Measurements from ENCODE around the gene CEMIP.

DNA sequence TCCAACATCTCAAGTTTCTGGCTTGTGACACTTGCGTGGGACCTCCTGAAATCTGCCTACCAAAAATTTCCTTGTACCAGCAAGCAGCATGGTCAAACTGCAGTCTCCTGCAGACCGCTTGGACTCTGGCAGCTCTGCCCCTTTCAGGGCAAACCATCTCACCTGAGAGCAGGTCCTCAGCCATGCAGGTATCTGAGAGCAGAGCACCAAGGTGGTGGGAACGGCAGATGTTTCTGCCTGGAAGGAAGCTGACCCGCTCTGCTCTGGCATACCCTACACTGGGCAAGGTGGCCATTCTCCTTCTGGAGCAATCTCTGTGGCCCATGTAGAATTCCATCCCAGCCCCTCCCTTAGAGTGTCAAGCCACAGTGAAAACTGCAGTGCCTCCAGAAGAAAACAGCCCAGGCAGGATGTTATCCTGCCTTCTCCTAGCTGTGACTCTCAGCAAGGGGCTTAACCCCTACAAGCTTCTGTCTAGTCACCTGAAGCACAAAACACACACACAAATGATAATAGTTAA lies 188.9 kb downstream of the CEMIP start:
- TF ChIP-seq, protein P1, sequence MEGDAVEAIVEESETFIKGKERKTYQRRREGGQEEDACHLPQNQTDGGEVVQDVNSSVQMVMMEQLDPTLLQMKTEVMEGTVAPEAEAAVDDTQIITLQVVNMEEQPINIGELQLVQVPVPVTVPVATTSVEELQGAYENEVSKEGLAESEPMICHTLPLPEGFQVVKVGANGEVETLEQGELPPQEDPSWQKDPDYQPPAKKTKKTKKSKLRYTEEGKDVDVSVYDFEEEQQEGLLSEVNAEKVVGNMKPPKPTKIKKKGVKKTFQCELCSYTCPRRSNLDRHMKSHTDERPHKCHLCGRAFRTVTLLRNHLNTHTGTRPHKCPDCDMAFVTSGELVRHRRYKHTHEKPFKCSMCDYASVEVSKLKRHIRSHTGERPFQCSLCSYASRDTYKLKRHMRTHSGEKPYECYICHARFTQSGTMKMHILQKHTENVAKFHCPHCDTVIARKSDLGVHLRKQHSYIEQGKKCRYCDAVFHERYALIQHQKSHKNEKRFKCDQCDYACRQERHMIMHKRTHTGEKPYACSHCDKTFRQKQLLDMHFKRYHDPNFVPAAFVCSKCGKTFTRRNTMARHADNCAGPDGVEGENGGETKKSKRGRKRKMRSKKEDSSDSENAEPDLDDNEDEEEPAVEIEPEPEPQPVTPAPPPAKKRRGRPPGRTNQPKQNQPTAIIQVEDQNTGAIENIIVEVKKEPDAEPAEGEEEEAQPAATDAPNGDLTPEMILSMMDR (conservative IDR thresholded peaks at IDR 0.05), result no peak
- TF ChIP-seq EZH2 (IDR thresholded peaks at IDR 0.05; ENCODE audit: low read depth), result no peak
